Measurements from ENCODE around the gene ZNF84.

DNA sequence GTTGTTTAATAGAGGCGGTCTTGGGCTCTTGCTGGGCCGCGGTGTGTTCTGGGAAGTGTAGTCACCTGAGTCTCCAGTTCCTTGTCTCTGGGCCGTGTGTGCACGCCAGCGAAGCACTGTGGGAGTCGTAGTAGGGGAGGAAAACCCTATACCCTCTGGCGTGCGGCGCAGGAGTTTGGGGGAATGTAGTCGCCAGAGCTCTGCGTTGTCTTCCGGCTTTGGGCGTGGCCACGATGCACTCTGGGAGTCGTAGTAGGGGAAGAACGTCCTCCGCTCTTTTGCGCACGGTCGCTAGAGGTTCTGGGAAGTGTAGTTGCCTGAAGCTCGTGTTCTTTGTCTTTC, 42.7 kb downstream of the ZNF84 start:
- TF ChIP-seq POLR2AphosphoS5 (IDR thresholded peaks at IDR 0.05; ENCODE audit: borderline replicate concordance, low read depth, low read length) (no peak), EZH2 (IDR thresholded peaks at IDR 0.05) (no peak)
